K562 (cell line): Measurements from ENCODE around the gene MRPL48.

Source experiments
- POLR2AphosphoS5 ChIP-seq: IDR thresholded peaks from 2 replicates; pipeline ENCODE4 v1.6.1; 2011; ENCODE audit warnings: mild to moderate bottlenecking, low read depth, low read length, moderate library complexity; ENCODE audit not compliant: control insufficient read depth, insufficient read depth
- TF ChIP-seq, protein P1 (sequence below), 3 experiments: IDR thresholded peaks in 2 of 3; conservative IDR thresholded peaks in 1 of 3; 2 replicates each; pipeline ENCODE4 v1.5.1; 2011 to 2012; ENCODE audit warnings: low read length in 3 of 3, mild to moderate bottlenecking in 3 of 3, control low read depth in 2 of 3, improper control_type of control experiment in 1 of 3, inconsistent platforms in 1 of 3, low read depth in 1 of 3, mixed read lengths in 1 of 3, moderate library complexity in 1 of 3; ENCODE audit not compliant: insufficient read depth in 2 of 3

DNA sequence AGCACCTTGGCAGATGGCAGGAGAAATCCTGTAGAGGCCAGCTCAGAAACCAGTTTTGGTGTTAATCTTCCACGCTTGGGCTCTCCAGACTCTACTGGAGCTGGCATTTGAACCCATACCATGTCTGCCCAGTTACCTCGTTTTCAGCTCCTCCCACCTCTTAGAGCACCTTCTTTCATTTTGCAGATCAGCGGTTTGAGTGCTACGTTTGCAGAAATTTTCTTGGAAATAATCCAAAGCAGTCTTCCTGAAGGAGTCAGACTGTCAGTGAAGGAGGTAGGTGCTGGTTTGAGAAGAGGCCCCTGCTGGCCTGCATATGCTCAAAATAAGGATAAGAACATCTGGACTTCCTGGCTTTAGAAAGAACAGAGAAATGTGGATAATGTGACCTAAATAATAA is 75.3 kb downstream of the MRPL48 start:
- TF ChIP-seq, protein P1, sequence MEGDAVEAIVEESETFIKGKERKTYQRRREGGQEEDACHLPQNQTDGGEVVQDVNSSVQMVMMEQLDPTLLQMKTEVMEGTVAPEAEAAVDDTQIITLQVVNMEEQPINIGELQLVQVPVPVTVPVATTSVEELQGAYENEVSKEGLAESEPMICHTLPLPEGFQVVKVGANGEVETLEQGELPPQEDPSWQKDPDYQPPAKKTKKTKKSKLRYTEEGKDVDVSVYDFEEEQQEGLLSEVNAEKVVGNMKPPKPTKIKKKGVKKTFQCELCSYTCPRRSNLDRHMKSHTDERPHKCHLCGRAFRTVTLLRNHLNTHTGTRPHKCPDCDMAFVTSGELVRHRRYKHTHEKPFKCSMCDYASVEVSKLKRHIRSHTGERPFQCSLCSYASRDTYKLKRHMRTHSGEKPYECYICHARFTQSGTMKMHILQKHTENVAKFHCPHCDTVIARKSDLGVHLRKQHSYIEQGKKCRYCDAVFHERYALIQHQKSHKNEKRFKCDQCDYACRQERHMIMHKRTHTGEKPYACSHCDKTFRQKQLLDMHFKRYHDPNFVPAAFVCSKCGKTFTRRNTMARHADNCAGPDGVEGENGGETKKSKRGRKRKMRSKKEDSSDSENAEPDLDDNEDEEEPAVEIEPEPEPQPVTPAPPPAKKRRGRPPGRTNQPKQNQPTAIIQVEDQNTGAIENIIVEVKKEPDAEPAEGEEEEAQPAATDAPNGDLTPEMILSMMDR (IDR thresholded peaks at IDR 0.05 in 2 of 3, conservative IDR thresholded peaks at IDR 0.05 in 1 of 3; ENCODE audit: insufficient read depth in 2 of 3, low read depth in 1 of 3, low read length in 3 of 3), result no peak
- no peak for TF ChIP-seq POLR2AphosphoS5
